OCI-LY7 (cell line): ENCODE data around the gene NLGN4X. TPM values are rescaled to one million over a fixed set of nuclear protein-coding genes. Genes with fewer than 3 reads are reported as not detected.
A peak's percentile ranks its signal among the peaks of the same experiment; 100 is the strongest.

Experiments
- BruUV-seq: library from RNA; stranded (reverse); fragments of 400-500 nt; replicated peaks from 2 replicates; lab custom pipeline; 2021; lab: Mats Ljungman, UMichigan
- CTCF ChIA-PET: fragments of 300-600 bp; sonication (Branson Sonifier 250); formaldehyde crosslinking; loops from one replicate; lab custom pipeline; 2022; ENCODE audit warnings: antibody characterized with exemption; ENCODE audit not compliant: unreplicated experiment; lab: Charles Lee
- POLR2A ChIA-PET: fragments of 300-600 bp; sonication (Branson Sonifier 250); formaldehyde crosslinking; loops from one replicate; lab custom pipeline; 2022; ENCODE audit warnings: antibody characterized with exemption; lab: Charles Lee
- DNase-seq: peaks from one replicate; pipeline ENCODE4 v3.0.0-alpha.2; 2015; ENCODE audit warnings: low spot score
- H2AFZ ChIP-seq: fragments of 200-600 bp; sonication (generic), shearing (Covaris generic); 2 replicates; pipeline ENCODE4 v1.6.1; 2014; ENCODE audit warnings: mild to moderate bottlenecking, antibody characterized with exemption, low read length, moderate library complexity
- H3K27ac ChIP-seq: fragments of 200-600 bp; sonication (generic); 2 replicates; pipeline ENCODE4 v1.5.1; 2014; ENCODE audit warnings: mixed run types, low read depth, mild to moderate bottlenecking, moderate library complexity, low read length, inconsistent platforms; ENCODE audit not compliant: poor library complexity, severe bottlenecking
- H3K36me3 ChIP-seq: fragments of 200-600 bp; sonication (generic); 2 replicates; pipeline ENCODE4 v1.6.1; 2014; ENCODE audit warnings: mild to moderate bottlenecking, antibody characterized with exemption, low read length, moderate library complexity, mixed read lengths; ENCODE audit not compliant: insufficient read depth
- H3K4me1 ChIP-seq: fragments of 200-600 bp; sonication (generic); 2 replicates; pipeline ENCODE4 v1.5.1; 2014; ENCODE audit warnings: mild to moderate bottlenecking, low read length; ENCODE audit not compliant: insufficient read depth, poor library complexity, severe bottlenecking
- H3K4me2 ChIP-seq: fragments of 200-600 bp; sonication (generic); 2 replicates; pipeline ENCODE4 v1.6.1; 2014; ENCODE audit warnings: mild to moderate bottlenecking, low read length
- H3K4me3 ChIP-seq: fragments of 200-600 bp; sonication (generic); 2 replicates; pipeline ENCODE4 v1.5.1; 2014; ENCODE audit warnings: mild to moderate bottlenecking, low read depth, low read length; ENCODE audit not compliant: poor library complexity, severe bottlenecking
- H3K79me2 ChIP-seq: fragments of 200-600 bp; sonication (generic); 2 replicates; pipeline ENCODE4 v1.6.1; 2016; ENCODE audit warnings: low read depth, mild to moderate bottlenecking, low read length, moderate library complexity, mixed read lengths; ENCODE audit not compliant: insufficient read depth
- H3K9me2 ChIP-seq: fragments of 200-600 bp; sonication (generic); 2 replicates; pipeline ENCODE4 v1.6.1; 2016; ENCODE audit warnings: mild to moderate bottlenecking, low read length, mixed read lengths; ENCODE audit not compliant: insufficient read depth
- H3K9me3 ChIP-seq: fragments of 200-600 bp; sonication (generic); 2 replicates; pipeline ENCODE4 v1.6.1; 2014; ENCODE audit warnings: mild to moderate bottlenecking, mixed run types, low read length, mixed read lengths
- H4K20me1 ChIP-seq: fragments of 200-600 bp; sonication (generic); 2 replicates; pipeline ENCODE4 v1.6.1; 2014; ENCODE audit warnings: mild to moderate bottlenecking, antibody characterized with exemption, low read length, moderate library complexity, mixed read lengths; ENCODE audit not compliant: insufficient read depth
- CTCF ChIP-seq: fragments of 200-600 bp; sonication (generic); conservative IDR thresholded peaks from 2 replicates; pipeline ENCODE4 v1.5.1; 2014; ENCODE audit warnings: mild to moderate bottlenecking, antibody characterized with exemption, low read length, moderate library complexity, mixed read lengths
- EZH2phosphoT487 ChIP-seq: fragments of 200-600 bp; sonication (generic); IDR thresholded peaks from 2 replicates; pipeline ENCODE4 v1.6.1; 2018; ENCODE audit warnings: low read depth, borderline replicate concordance, mild to moderate bottlenecking, mixed run types, antibody characterized with exemption, low read length, moderate library complexity, mixed read lengths
- intact Hi-C: fragments of 100-400 bp; cut with micrococcal nuclease; formaldehyde crosslinking; loops from one replicate; pipeline ENCODE4 v1.10.0; 2022; ENCODE audit not compliant: unreplicated experiment
- total RNA-seq, 2 experiments: library from RNA; depleted of rRNA in 1 of 2; stranded (reverse); fragments of >200 nt in 1 of 2; shearing (Covaris generic) in 1 of 2; gene quantifications; 2 replicates each; pipeline ENCODE4 v1.2.3, GENCODE V29; 2014 to 2022

The NLGN4X gene
- total RNA-seq, 2 experiments from 2014 or later, result 0.55 TPM; not detected in 1

DNA sequence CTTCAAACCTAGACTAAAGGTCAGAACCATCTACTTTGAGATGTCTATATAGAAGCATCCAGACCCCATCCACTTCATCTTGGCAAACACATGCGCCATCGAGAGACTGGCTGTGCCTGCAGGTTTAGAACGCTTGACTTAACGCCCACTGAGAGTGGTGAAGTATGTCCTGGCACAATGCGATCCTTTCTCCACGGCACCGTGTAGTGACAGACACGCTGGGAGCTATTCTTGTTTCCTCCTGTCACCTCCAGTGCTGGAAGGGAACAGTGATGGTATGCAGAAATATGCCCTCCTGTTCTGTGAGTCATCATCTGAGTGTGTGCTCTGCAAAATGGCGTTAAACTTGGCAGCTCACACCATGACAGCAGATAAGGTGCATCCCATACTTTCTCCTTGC, 330.2 kb downstream of the NLGN4X start:
- Histone ChIP-seq H3K36me3 (no peaks in the 10 kb centered on the region), H3K79me2 (no peaks in the 10 kb centered on the region), H4K20me1 (no peaks in the 10 kb centered on the region), H3K4me2 (no peak overlapping the region), H3K4me3 (no peak overlapping the region), H3K9me3 (no peaks in the 10 kb centered on the region), H3K4me1 (no peaks in the 10 kb centered on the region), H3K27ac (no peak overlapping the region), H3K9me2 (no peaks in the 10 kb centered on the region), H2AFZ (no peak overlapping the region)
- TF ChIP-seq CTCF (no peak), EZH2phosphoT487 (no peak)
- CTCF ChIA-PET, result no interaction called here
- POLR2A ChIA-PET, result no interaction called here
- no TSS peak for BruUV-seq
- intact Hi-C loops, result no loop called here
- DNase-seq, result no peak

- Histone ChIP-seq H4K20me1 (no peaks in the 10 kb centered on the region), H2AFZ (no peak overlapping the region), H3K9me2 (no peaks in the 10 kb centered on the region), H3K79me2 (no peaks in the 10 kb centered on the region), H3K4me1 (no peaks in the 10 kb centered on the region), H3K4me3 (no peak overlapping the region), H3K4me2 (no peak overlapping the region), H3K9me3 (no peaks in the 10 kb centered on the region), H3K36me3 (no peaks in the 10 kb centered on the region), H3K27ac (no peak overlapping the region)
- ChIA-PET CTCF (no interaction called here), POLR2A (no interaction called here)
- no peak for DNase-seq
- BruUV-seq, result no TSS peak
- intact Hi-C loops, result no loop called here
- no peak for TF ChIP-seq CTCF
- no peak for TF ChIP-seq EZH2phosphoT487
These were observed 337.3 kb downstream of the NLGN4X start for GRCh38 chrX:5891378-5891777.

GRCh38 chrX:5876984-5877596, 351.6 kb downstream of the NLGN4X start:
- no TSS peak for BruUV-seq
- Histone ChIP-seq H3K36me3 (no peaks in the 10 kb centered on the region), H3K27ac (no peak overlapping the region), H4K20me1 (no peaks in the 10 kb centered on the region), H3K4me3 (no peak overlapping the region), H3K4me2 (no peak overlapping the region), H2AFZ (no peak overlapping the region), H3K4me1 (no peaks in the 10 kb centered on the region), H3K9me2 (no peaks in the 10 kb centered on the region), H3K79me2 (no peaks in the 10 kb centered on the region), H3K9me3 (no peaks in the 10 kb centered on the region)
- DNase-seq, result peak; percentile 17
- ChIA-PET CTCF (no interaction called here), POLR2A (no interaction called here)
- TF ChIP-seq CTCF (peak; percentile 70), EZH2phosphoT487 (no peak)
- intact Hi-C loops, result loop anchor here (5.0 kb wide), 1 partner anchor 1330 kb away; no protein-coding TSS in a partner anchor
